WERI-Rb-1 (cell line): ENCODE data around the gene PLPP2.

Experiments used
- DNase-seq: peaks from one replicate; pipeline ENCODE4 v3.0.0-alpha.2; 2020
- H3K27ac ChIP-seq: fragments of 250-450 bp; sonication (Bioruptor Pico); 2 replicates; pipeline ENCODE4 v1.5.1; 2020; ENCODE audit warnings: mild to moderate bottlenecking, moderate library complexity
- H3K27me3 ChIP-seq: fragments of 250-450 bp; sonication (Bioruptor Pico); 2 replicates; pipeline ENCODE4 v1.5.1; 2021; ENCODE audit warnings: mild to moderate bottlenecking, low read depth, moderate library complexity; ENCODE audit not compliant: insufficient read depth, severe bottlenecking
- H3K36me3 ChIP-seq: fragments of 250-450 bp; sonication (Bioruptor Pico); 2 replicates; pipeline ENCODE4 v1.5.1; 2020; ENCODE audit warnings: mild to moderate bottlenecking, moderate library complexity
- H3K4me3 ChIP-seq: 2 replicates; pipeline ENCODE4 v1.5.1; 2011; ENCODE audit warnings: low read depth, mild to moderate bottlenecking, control low read depth, low read length
- H3K9me3 ChIP-seq: fragments of 250-450 bp; sonication (Bioruptor Pico); 2 replicates; pipeline ENCODE4 v1.5.1; 2021; ENCODE audit warnings: mild to moderate bottlenecking, moderate library complexity; ENCODE audit not compliant: severe bottlenecking
- TF ChIP-seq, protein P1 (sequence below): IDR thresholded peaks from 2 replicates; pipeline ENCODE4 v1.5.1; 2011; ENCODE audit warnings: low read depth, mild to moderate bottlenecking, control low read depth, inconsistent platforms, low read length

PLPP2 gene

DNA sequence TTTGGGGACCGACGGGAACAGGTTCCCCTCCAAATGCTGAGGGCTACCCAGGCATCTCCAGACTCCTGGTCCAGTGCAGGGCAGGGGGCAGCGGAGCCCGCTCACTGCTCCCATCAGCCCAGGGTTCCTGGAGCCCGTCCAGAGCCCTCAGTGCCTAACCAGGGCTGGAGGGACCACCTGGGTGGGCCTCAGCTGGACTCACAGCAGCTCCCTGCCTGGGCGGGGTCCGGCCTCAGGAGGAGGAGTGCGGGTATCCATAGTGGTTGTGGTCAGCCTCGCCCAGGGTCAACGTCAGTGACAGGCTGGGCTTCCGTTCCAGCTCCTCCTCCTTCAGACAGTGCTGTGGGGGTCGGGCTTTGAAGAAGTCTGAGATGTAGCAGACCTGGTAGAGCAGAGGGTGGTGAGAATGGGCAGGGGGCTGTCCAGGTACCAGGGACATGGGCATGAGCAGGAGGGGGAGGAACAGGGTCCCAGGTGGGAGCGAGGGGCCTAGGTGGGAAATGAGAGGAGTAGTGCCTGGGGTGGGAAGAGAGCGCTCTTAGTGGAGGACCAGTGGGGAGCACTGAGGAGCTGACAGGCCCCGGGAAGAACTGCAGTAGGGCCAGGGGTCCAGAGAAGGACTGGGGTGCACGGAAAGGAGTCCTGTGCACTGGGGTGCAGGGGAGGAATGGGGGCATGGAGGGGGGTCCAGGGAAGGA, 9.9 kb downstream of the PLPP2 start:
- no peak overlapping the region for H3K27ac ChIP-seq
- H3K9me3 ChIP-seq: no peaks in the 10 kb centered on the region
- no peaks in the 10 kb centered on the region for H3K36me3 ChIP-seq
- TF ChIP-seq, protein P1, sequence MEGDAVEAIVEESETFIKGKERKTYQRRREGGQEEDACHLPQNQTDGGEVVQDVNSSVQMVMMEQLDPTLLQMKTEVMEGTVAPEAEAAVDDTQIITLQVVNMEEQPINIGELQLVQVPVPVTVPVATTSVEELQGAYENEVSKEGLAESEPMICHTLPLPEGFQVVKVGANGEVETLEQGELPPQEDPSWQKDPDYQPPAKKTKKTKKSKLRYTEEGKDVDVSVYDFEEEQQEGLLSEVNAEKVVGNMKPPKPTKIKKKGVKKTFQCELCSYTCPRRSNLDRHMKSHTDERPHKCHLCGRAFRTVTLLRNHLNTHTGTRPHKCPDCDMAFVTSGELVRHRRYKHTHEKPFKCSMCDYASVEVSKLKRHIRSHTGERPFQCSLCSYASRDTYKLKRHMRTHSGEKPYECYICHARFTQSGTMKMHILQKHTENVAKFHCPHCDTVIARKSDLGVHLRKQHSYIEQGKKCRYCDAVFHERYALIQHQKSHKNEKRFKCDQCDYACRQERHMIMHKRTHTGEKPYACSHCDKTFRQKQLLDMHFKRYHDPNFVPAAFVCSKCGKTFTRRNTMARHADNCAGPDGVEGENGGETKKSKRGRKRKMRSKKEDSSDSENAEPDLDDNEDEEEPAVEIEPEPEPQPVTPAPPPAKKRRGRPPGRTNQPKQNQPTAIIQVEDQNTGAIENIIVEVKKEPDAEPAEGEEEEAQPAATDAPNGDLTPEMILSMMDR: no peak
- no peak overlapping the region for H3K4me3 ChIP-seq
- H3K27me3 ChIP-seq: no peaks in the 10 kb centered on the region
- DNase-seq: no peak

DNA sequence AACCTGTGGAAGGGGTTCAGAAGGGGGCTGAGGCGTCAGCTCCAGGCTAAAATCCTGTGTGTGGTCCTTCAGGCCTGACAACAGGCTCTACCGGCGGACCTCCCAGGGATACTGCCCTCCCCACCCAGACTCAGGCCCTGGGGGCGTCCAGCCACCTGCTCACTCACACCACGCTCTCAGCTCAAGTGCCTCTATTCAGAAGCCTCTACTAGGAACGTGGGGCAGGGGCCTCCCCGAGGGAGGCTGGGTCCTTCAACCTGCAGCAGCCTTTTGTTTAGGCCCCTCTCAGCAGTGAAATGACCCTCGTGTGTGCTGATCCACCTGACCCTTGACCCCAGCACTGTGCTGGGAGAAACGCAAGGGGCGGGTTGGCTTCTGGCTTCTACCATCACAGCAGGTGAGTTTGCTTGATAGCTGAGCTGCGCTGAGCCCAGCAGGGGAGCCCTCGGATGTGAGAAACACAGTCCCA, 10.6 kb downstream of the PLPP2 start:
- Histone ChIP-seq H3K4me3 (no peak overlapping the region), H3K27me3 (no peaks in the 10 kb centered on the region), H3K9me3 (no peaks in the 10 kb centered on the region), H3K36me3 (no peaks in the 10 kb centered on the region), H3K27ac (no peak overlapping the region)
- TF ChIP-seq, protein P1: no peak
- no peak for DNase-seq

DNA sequence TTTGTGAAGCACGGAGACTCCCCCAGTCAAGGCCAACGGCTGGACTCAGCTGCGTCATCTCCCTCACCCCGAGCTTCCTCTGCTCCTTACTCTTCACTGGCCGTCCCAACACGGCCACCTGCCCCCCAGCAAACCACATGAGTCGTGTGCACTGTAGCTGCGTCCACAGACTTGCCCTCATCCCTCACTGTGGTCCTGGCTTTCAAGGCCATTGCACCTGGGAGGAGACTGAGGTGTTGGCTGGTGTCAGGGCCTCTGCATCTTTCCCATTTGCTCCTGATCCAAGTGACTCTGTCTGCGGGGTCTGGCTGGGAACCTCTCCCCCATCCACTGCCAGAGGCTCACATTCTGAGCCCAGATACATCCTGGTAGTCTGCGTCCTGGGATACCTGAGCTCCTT, 11.5 kb downstream of the PLPP2 start:
- no peak for DNase-seq
- Histone ChIP-seq H3K27ac (no peak overlapping the region), H3K9me3 (no peaks in the 10 kb centered on the region), H3K27me3 (no peaks in the 10 kb centered on the region), H3K36me3 (no peaks in the 10 kb centered on the region), H3K4me3 (no peak overlapping the region)
- TF ChIP-seq, protein P1: no peak

DNA sequence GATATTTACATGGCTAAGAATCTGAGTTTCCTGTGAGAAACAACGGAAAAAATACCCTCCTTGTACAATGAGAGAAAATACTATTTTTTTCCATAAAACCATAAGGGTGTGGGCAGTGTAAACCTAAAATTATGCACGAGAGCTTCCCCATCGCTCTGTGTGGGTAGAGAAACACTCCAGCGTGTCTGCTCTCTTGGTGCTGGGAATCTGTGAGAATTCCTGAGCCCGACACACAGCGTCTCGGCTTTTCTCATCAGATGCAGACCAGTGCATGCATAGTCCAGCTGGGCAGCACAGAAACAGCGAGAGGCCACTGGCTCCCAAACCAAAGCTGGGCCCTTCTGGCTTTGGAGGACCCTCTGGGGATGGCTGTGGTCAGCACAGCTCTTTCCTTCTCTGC, 12.0 kb downstream of the PLPP2 start:
- Histone ChIP-seq H3K27me3 (no peaks in the 10 kb centered on the region), H3K27ac (no peak overlapping the region), H3K9me3 (no peaks in the 10 kb centered on the region), H3K36me3 (no peaks in the 10 kb centered on the region), H3K4me3 (no peak overlapping the region)
- DNase-seq: no peak
- TF ChIP-seq, protein P1: no peak

DNA sequence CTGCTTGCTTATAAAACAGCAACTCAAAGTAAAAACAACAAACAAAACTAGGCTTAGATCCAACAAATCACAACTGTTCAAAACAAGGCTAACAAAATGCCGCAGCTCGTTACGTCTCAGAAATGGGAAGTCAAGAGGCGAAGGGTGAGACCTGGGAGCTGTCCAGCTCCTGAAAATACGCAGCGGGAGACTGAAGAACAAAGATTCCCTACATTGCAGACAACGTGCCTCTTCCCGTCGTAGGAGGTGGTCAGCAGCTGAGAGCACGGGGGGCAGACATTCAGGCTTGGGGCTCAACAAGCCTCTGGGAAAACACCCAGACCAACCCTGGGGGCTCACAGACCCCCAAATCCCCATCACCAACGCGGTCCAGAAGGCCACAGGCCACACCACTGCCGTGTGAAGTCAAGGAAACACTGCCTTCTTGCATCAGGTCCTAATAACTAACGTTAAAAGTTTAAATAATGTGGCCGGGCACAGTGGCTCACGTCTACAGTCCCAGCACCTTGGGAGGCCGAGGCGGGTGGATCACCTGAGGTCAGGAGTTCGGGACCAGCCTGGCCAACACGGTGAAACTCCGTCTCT, 13.5 kb downstream of the PLPP2 start:
- DNase-seq: no peak

More for the DNA sequence above, 13.5 kb downstream of the PLPP2 start:
- no peak overlapping the region for H3K4me3 ChIP-seq
- no peaks in the 10 kb centered on the region for H3K9me3 ChIP-seq
- no peaks in the 10 kb centered on the region for H3K27me3 ChIP-seq
- H3K36me3 ChIP-seq: no peaks in the 10 kb centered on the region
- TF ChIP-seq, protein P1: no peak
- no peak overlapping the region for H3K27ac ChIP-seq
